GM12865 (cell line): ENCODE measurements around the gene TIMM44.

Experiments
- DNase-seq: peaks from one replicate; pipeline ENCODE4 v3.0.0; 2010; ENCODE audit warnings: low read depth
- H3K4me3 ChIP-seq: 2 replicates; pipeline ENCODE4 v1.5.1; 2011; ENCODE audit warnings: mild to moderate bottlenecking, low read depth, low read length, control low read depth
- CTCF ChIP-seq: IDR thresholded peaks from 2 replicates; pipeline ENCODE4 v1.5.1; 2011; ENCODE audit warnings: low read length, control low read depth, low read depth, inconsistent platforms; ENCODE audit not compliant: insufficient read depth; ENCODE audit errors: missing control alignments

The TIMM44 gene

DNA sequence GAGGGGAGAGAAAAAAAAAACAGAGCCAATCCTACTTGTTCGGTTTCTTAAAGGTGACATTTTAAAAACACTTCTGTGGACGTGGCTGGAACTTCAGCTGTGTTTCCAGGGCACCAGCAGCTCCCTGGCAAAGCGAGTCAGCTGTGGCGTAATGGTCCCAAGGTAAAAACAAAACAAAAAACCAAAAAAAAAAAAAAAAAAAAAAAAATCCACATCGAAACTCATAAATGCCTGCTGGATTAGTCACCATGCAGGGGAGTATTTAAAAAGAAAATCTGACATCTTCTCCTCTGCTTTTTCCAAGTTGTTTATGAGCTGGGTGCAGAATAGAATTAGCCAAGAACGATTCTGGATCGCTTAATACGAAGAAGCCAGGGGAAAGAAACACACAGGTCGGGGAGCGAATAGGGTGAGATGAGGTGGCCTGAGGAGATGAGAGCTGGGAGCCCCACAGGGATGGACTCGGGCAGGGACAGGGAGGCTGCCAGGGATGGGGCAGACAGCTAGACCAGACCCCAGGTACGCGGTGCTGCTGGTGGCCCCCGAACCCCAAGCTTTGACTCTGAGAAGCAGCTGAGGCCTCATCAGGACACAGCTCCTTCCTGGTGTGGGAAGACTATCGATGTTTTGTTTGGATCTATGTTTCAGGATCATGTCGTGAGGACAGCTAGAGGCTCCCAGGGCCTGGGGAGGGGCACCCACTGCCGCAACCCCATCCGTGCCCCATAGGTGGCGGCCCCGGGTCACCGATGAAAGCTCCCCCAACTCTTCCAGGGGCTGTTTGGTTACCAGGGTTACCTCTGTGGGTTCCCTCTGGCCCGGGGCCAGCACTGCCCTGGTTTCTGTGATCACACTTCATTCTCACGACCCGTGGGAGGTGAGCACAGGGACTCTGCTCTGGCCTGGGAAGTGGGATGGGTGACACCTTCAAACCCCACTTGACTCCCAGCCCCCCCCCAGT lies 14.4 kb downstream of the TIMM44 start:
- H3K4me3 ChIP-seq: no peak overlapping the region
- DNase-seq: peak; percentile 72
- peak; percentile 45 for TF ChIP-seq CTCF

GRCh38 chr19:7928334-7928706 lies 15.1 kb downstream of the TIMM44 start:
- TF ChIP-seq CTCF: no peak
- DNase-seq: no peak
- no peak overlapping the region for H3K4me3 ChIP-seq

GRCh38 chr19:7927605-7928333 lies 15.7 kb downstream of the TIMM44 start:
- no peak for DNase-seq
- TF ChIP-seq CTCF: no peak
- H3K4me3 ChIP-seq: no peak overlapping the region

DNA sequence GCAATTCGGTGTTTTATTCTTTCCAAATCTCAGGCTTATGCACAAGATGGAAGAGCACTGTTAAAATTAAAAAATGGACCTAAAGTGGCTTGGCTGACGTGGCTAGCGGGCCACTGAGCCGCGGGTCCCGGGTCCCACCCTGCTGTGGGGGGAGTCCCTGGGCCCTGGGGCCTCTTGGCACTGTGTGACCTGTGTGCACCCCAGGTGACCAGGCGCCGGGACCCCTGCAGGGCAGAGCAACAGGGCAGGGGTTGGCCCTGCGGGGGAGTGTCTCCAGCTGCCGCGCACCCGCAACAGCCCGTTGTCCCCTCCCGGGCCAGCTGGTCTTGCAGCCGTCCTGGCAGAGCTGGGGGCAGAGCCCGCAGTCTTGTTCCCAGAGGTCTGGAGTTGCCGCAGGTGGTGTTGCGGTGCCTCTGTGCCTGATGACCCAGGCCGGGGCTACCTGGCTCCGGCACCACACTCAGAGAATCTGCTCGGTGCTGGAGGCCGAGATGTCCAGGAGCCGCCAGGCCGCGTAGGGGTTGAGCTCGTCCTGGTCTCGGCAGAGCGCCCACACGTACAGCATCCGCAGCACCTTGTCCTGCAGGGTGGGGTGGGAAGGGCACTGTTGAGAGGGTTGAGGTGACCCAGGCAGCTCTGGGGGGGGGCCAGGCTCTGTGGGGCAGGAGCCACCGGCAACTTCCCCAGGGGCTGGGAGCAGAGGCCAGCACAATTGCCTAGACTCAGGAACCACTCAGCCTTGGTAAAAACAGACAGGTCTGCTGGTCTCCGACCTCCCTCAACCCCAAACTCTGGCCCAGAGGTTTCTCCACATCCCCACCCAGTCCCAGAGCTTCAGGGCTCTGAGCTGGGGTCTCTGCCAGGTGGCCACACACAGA lies 16.5 kb downstream of the TIMM44 start:
- no peak overlapping the region for H3K4me3 ChIP-seq
- DNase-seq: no peak
- no peak for TF ChIP-seq CTCF

DNA sequence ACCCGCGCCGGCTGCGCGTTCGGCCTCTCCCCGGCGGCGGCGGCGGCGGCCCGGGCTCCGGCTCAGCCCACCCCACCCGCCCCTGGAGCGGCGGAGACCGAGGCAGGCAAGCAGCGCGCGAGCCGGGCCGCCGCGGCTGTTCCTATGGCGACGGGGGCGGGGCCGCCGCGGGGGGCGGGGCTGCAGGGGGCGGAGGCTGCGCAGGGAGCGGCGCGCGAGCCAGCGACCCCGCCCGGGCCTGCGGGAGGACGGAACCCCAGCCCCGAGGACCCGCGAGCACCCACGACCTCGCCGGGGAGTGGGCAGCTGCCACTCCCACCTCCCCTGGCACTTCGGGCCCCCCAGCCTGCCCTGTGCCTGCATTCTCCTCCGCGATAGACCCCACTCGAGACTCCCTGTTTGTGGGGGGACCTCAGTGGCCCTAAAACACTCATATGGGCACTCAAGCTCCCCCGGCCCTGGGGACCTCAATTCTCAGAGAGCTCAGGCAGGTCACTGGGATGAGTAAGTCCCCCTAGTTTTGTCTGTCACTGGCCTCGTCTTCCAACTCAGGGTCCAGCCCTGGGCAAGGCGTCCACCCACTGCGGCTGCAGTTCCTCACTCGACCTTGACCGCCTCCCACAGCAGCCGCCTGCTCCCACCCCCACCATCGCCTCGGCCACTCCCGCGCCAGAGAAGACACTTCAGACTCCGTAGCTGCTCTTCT lies 17.3 kb downstream of the TIMM44 start, which contains the start of gene CTXN1:
CTXN1 (minus strand) TSS at position 115 of the 706 bp plus-strand sequence. CDS start 597 bp downstream, outside the sequence.
- DNase-seq: peak; percentile 72
- no peak for TF ChIP-seq CTCF
- no peak within 1 kb of the TSS; the same call in 1 of the 2 replicates for H3K4me3 ChIP-seq
